Spleen (tissue), 7 donors: Measurements from ENCODE around the gene STPG1.

Experiments
- CTCF ChIP-seq, 11 experiments: fragments of 200-600 bp in 7 of 11; fragments of 450-650 bp in 4 of 11; sonication (generic) in 4 of 11; IDR thresholded peaks in 8 of 11; conservative IDR thresholded peaks in 3 of 11; 1 replicate in 7 of 11; 2 replicates in 4 of 11; pipeline versions ENCODE4 v1.4.0 to v1.8.0; 2016 to 2021; ENCODE audit warnings: antibody characterized with exemption in 11 of 11, inconsistent platforms in 4 of 11, mild to moderate bottlenecking in 1 of 11
- POLR2A ChIP-seq, 3 donors: fragments of 450-650 bp; IDR thresholded peaks; one replicate each; pipeline ENCODE4 v1.5.1; 2017; ENCODE audit warnings: antibody characterized with exemption in 3 of 3, mild to moderate bottlenecking in 1 of 3
- POLR2AphosphoS5 ChIP-seq, 3 donors: sonication (generic); formaldehyde crosslinking; IDR thresholded peaks; one replicate each; pipeline ENCODE4 v1.5.1; 2017; ENCODE audit warnings: antibody characterized with exemption in 3 of 3
- donor health status: DM: no; HTN: no; CAD: no; lungs with moderate emphysema.
- donor health status: DM: no; HTN: no; CAD: no.
- donor health status: DM: no; HTN: no; CAD: no.

GRCh38 chr1:24373044-24373443 is 40.5 kb downstream of the STPG1 start:
- TF ChIP-seq CTCF (IDR thresholded peaks at IDR 0.05 in 8 of 11, conservative IDR thresholded peaks at IDR 0.05 in 3 of 11) (no peak), POLR2A (IDR thresholded peaks at IDR 0.05) (no peak), POLR2AphosphoS5 (IDR thresholded peaks at IDR 0.05) (peak in 1 of 3 donors; percentile 39)
